Neutrophil (primary cell): ENCODE measurements around the gene CCDC112.
A peak's percentile ranks its signal among the peaks of the same experiment; 100 is the strongest.

Experiments
- H3K27ac ChIP-seq: fragments of 200-600 bp; sonication (generic); 2 replicates; pipeline ENCODE4 v1.5.1; 2016; ENCODE audit warnings: mild to moderate bottlenecking, moderate library complexity
- H3K27me3 ChIP-seq: fragments of 200-600 bp; sonication (generic); 2 replicates; pipeline ENCODE4 v1.6.0; 2016; ENCODE audit warnings: mild to moderate bottlenecking
- H3K36me3 ChIP-seq: fragments of 200-600 bp; sonication (generic); 2 replicates; pipeline ENCODE4 v1.5.1; 2017
- H3K4me1 ChIP-seq, 2 experiments: fragments of 200-600 bp in 1 of 2; sonication (generic) in 1 of 2; 1 replicate in 1 of 2; 2 replicates in 1 of 2; pipeline versions ENCODE4 v1.5.1 to v1.6.1; 2013 to 2016; ENCODE audit warnings: low read depth in 1 of 2, low read length in 1 of 2, mild to moderate bottlenecking in 1 of 2, moderate library complexity in 1 of 2; ENCODE audit not compliant: control insufficient read depth in 1 of 2, insufficient read depth in 1 of 2
- H3K4me3 ChIP-seq, 2 experiments: fragments of 200-600 bp in 1 of 2; sonication (generic) in 1 of 2; 1 replicate in 1 of 2; 2 replicates in 1 of 2; pipeline ENCODE4 v1.5.1; 2013 to 2016; ENCODE audit warnings: low read depth in 1 of 2, low read length in 1 of 2, mild to moderate bottlenecking in 1 of 2, moderate library complexity in 1 of 2
- H3K9me3 ChIP-seq: fragments of 200-600 bp; sonication (generic); 2 replicates; pipeline ENCODE4 v1.5.1; 2016
- CTCF ChIP-seq: fragments of 200-600 bp; sonication (generic); IDR thresholded peaks from 2 replicates; pipeline ENCODE4 v1.5.1; 2016; ENCODE audit warnings: antibody characterized with exemption

CCDC112 gene

DNA sequence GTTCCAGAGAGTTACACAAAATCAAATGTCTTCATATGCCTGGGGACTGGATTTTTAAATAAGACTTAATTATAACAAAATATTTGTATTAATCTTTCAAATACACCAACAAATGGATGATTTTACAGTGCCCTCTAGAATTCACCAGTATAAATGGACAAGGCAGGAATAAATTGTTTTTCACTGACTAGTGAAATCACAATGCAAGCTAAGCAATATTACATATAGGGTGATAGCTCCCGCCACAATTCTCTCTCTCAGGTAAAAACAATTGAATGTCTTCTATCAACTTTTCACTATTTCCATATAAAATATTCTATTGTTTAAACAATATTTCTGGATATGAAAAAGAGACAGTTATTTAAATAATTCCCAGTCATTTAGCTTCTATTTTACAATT is 8.0 kb upstream of the CCDC112 start:
- no peaks in the 10 kb centered on the region for H3K36me3 ChIP-seq
- H3K4me3 ChIP-seq: no peak overlapping the region
- no peaks in the 10 kb centered on the region for H3K9me3 ChIP-seq
- no peak for TF ChIP-seq CTCF
- H3K27ac ChIP-seq: no peak overlapping the region
- peaks cover 52% of the 10 kb centered on the region for H3K27me3 ChIP-seq
- no peaks in the 10 kb centered on the region for H3K4me1 ChIP-seq

GRCh38 chr5:115298811-115299210 is 2.4 kb upstream of the CCDC112 start:
- Histone ChIP-seq H3K4me3 (no peak overlapping the region), H3K27me3 (peaks cover 36% of the 10 kb centered on the region), H3K36me3 (no peaks in the 10 kb centered on the region), H3K4me1 (peaks cover 9 to 10% of the 10 kb centered on the region in 2 experiments), H3K27ac (no peak overlapping the region), H3K9me3 (no peaks in the 10 kb centered on the region)
- TF ChIP-seq CTCF: no peak

DNA sequence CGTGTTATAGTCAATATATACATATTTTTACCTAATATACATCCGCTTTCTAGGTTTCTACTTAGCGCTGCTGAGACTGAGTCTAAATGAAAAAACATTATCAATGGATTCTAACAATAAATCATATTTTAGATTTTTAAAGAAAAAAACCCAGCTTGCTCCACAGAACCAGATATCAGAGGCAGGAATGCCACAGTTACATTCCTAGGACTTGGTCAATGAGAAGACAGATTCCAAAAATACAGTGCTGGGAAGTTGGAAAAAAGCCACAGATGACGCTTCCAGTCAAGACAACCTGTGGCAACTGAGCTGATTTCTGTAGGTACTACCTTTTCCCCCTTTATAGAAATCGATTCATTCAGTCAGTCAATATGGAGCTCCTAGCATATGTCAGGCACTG is 577 bp upstream of the CCDC112 start:
- Histone ChIP-seq H3K27me3 (peaks cover 26% of the 10 kb centered on the region), H3K4me1 (peaks cover 9 to 10% of the 10 kb centered on the region in 2 experiments), H3K4me3 (peak overlapping the region in 1 of 2 experiments; percentile 83), H3K27ac (no peak overlapping the region), H3K9me3 (no peaks in the 10 kb centered on the region), H3K36me3 (no peaks in the 10 kb centered on the region)
- no peak for TF ChIP-seq CTCF

- Histone ChIP-seq H3K4me1 (peaks cover 9 to 10% of the 10 kb centered on the region in 2 experiments), H3K36me3 (no peaks in the 10 kb centered on the region), H3K9me3 (no peaks in the 10 kb centered on the region), H3K4me3 (peak overlapping the region; percentile 83 to 90), H3K27ac (peak overlapping the region; percentile 61), H3K27me3 (peaks cover 19% of the 10 kb centered on the region)
- TF ChIP-seq CTCF: no peak
Measured at GRCh38 chr5:115295777-115296123, 704 bp downstream of the CCDC112 start.

- no peak overlapping the region for H3K4me3 ChIP-seq
- peaks cover 19% of the 10 kb centered on the region for H3K27me3 ChIP-seq
- no peak overlapping the region for H3K27ac ChIP-seq
Measured at GRCh38 chr5:115291397-115291796, 5.1 kb downstream of the CCDC112 start.

More at GRCh38 chr5:115291397-115291796, 5.1 kb downstream of the CCDC112 start:
- Histone ChIP-seq H3K9me3 (no peaks in the 10 kb centered on the region), H3K36me3 (no peaks in the 10 kb centered on the region), H3K4me1 (peaks cover 9 to 10% of the 10 kb centered on the region in 2 experiments)
- TF ChIP-seq CTCF: no peak
